Chondrocyte (in vitro differentiated cells): ENCODE results near the gene SLC39A11. TPM values are rescaled to one million over a fixed set of nuclear protein-coding genes. Genes with fewer than 3 reads are reported as not detected.
"Not testable (repeated sequence)": the region's sequence is repeated elsewhere in the genome, so short reads cannot be mapped to it uniquely, and the experiment has no call there.

ENCODE experiments used
- DNase-seq: peaks from one replicate; pipeline ENCODE4 v3.0.0; 2021; ENCODE audit warnings: mixed read lengths, low spot score
- H3K27ac Mint-ChIP-seq: one replicate; pipeline ENCODE4 v1.8.0; 2021; ENCODE audit warnings: mild to moderate bottlenecking, moderate library complexity, mixed read lengths; ENCODE audit not compliant: unreplicated experiment
- H3K27me3 Mint-ChIP-seq: 2 replicates; pipeline ENCODE4 v1.8.0; 2021; ENCODE audit warnings: low read depth, mixed read lengths
- H3K36me3 Mint-ChIP-seq: 2 replicates; pipeline ENCODE4 v1.8.0; 2021; ENCODE audit warnings: low read depth, mixed read lengths
- H3K4me1 Mint-ChIP-seq: 2 replicates; pipeline ENCODE4 v1.8.0; 2021; ENCODE audit warnings: low read depth, mild to moderate bottlenecking, mixed read lengths
- H3K4me3 Mint-ChIP-seq: one replicate; pipeline ENCODE4 v1.8.0; 2021; ENCODE audit warnings: mild to moderate bottlenecking, moderate library complexity, mixed read lengths; ENCODE audit not compliant: unreplicated experiment
- H3K9me3 Mint-ChIP-seq: 2 replicates; pipeline ENCODE4 v1.8.0; 2021; ENCODE audit warnings: low read depth, mixed read lengths
- CTCF ChIP-seq: fragments of 200-600 bp; sonication (generic); IDR thresholded peaks from 2 replicates; pipeline ENCODE4 v1.5.0; 2021; ENCODE audit warnings: antibody characterized with exemption, mild to moderate bottlenecking, moderate library complexity
- total RNA-seq: library from RNA; stranded (reverse); gene quantifications from 3 replicates; pipeline ENCODE4 v1.2.1, GENCODE V29; 2021

SLC39A11 gene
- total RNA-seq, 1 donor from 2014 or later = 25.3 TPM

- no peaks in the 10 kb centered on the region for H3K4me1 Mint-ChIP-seq
- H3K9me3 Mint-ChIP-seq = no peaks in the 10 kb centered on the region
- no peaks in the 10 kb centered on the region for H3K27me3 Mint-ChIP-seq
- no peak overlapping the region for H3K27ac Mint-ChIP-seq
- H3K4me3 Mint-ChIP-seq = no peak overlapping the region
- H3K36me3 Mint-ChIP-seq = peaks cover 2% of the 10 kb centered on the region
- TF ChIP-seq CTCF = no peak
- no peak for DNase-seq
Observed at GRCh38 chr17:72786209-72786608, 306.3 kb downstream of the SLC39A11 start.

GRCh38 chr17:72782985-72783701, 309.3 kb downstream of the SLC39A11 start:
- Mint-ChIP-seq H3K27me3 (no peaks in the 10 kb centered on the region), H3K27ac (no peak overlapping the region), H3K4me1 (no peaks in the 10 kb centered on the region), H3K9me3 (no peaks in the 10 kb centered on the region), H3K36me3 (peaks cover 4% of the 10 kb centered on the region), H3K4me3 (no peak overlapping the region)
- no peak for TF ChIP-seq CTCF
- DNase-seq = no peak

GRCh38 chr17:72782437-72782836, 310.1 kb downstream of the SLC39A11 start:
- H3K4me3 Mint-ChIP-seq, H3K36me3 Mint-ChIP-seq, H3K9me3 Mint-ChIP-seq, H3K27ac Mint-ChIP-seq, H3K27me3 Mint-ChIP-seq, DNase-seq, H3K4me1 Mint-ChIP-seq: not testable (repeated sequence)

- no peaks in the 10 kb centered on the region for H3K27me3 Mint-ChIP-seq
- no peak for DNase-seq
- no peak overlapping the region for H3K4me3 Mint-ChIP-seq
- no peaks in the 10 kb centered on the region for H3K9me3 Mint-ChIP-seq
- no peak for TF ChIP-seq CTCF
- peaks cover 4% of the 10 kb centered on the region for H3K36me3 Mint-ChIP-seq
- no peak overlapping the region for H3K27ac Mint-ChIP-seq
- no peaks in the 10 kb centered on the region for H3K4me1 Mint-ChIP-seq
Observed at GRCh38 chr17:72778169-72779151, 314.0 kb downstream of the SLC39A11 start.

GRCh38 chr17:72775919-72776318, 316.6 kb downstream of the SLC39A11 start:
- Mint-ChIP-seq H3K27me3 (no peaks in the 10 kb centered on the region), H3K27ac (no peak overlapping the region), H3K9me3 (no peaks in the 10 kb centered on the region), H3K4me3 (no peak overlapping the region), H3K4me1 (no peaks in the 10 kb centered on the region), H3K36me3 (peaks cover 3% of the 10 kb centered on the region)
- TF ChIP-seq CTCF = no peak
- DNase-seq = no peak
